Activated CD4-positive, CD25-positive, alpha-beta regulatory T cell treated with anti-CD3 and anti-CD28 coated beads, Interleukin-2, amount 50 U/mL, for 72 hours (primary cell): ENCODE results near the gene PIEZO1.

Experiments used
- DNase-seq: peaks from one replicate; pipeline ENCODE4 v3.0.0; 2021

The PIEZO1 gene

DNA sequence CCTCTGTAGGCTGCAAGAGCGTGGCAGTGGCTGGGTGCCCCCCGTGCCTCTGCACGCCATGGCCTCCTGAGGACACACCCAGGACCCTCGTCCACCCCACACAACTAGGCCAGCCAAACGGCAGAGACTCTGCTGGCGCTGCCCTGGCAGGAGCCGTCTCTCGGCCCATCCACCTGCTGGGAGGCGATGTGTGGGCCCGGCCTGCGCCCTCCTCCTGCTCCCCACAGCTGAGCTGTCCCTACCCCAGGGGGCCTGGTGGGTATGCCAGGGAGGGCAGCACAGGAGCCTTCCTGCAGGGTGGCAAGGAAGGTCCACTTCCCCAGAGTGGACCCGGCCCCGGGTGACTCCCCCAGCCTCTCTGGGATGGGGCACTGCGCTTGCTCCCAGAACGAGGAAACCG, 85.8 kb downstream of the PIEZO1 start:
- DNase-seq = no peak

DNA sequence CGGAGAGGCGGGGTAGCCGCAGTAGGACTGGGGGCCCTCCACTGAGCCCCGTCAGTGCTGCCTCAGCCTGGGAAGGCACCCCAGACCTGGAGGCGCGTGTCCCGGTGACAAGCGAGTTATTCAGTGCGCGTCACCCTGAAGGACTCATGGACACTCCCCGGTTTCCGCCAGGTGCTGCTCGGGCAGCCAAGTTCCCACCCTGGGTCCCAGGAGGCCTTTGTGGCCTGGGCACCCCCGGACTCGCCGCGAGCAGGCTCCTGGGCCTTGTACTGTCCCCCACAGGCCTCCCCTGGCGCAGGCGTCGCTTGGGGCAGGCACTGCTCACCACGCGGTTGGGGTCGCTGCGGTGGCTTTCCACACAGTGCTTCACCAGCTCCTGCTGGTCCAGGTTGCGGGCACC, 86.4 kb downstream of the PIEZO1 start:
- DNase-seq = no peak

DNA sequence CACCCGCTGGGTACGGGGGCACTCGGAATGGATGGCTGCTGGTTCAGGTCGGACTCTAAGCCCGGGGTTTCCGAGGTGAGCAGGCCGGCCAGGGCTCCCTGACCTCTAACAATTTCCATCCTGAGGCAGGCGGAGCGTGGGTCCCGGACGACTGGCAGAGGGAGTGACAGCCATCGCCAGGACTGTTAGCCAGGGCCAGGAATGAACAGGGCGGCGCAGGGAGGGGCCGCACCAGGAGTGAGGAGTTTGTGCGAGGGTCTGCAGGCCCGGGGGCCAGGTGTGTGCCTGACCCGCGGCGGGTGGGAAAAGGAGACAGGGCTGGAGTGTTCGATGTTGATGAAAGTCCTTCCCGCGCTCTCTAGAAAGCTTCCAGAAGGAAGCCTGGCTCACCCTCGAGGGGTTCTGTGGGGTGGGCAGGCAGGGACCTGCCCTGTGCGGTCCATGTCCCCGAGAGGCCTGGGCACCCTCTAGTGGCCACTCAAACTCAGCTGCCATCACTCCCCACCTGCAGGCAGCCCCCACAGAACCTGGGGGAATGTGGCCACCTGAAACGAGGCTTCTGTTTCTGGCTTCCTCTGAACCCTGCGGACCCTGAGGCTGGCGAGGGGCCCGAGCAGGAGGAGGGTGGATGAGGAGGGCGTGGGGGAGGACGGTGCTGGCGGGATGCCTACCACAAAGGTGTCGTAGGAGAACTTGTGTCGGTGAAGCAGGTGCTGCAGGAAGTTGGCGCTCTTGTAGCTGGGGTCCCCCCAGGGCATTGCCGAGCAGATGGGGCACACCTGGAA, 87.0 kb downstream of the PIEZO1 start:
- no peak for DNase-seq

DNA sequence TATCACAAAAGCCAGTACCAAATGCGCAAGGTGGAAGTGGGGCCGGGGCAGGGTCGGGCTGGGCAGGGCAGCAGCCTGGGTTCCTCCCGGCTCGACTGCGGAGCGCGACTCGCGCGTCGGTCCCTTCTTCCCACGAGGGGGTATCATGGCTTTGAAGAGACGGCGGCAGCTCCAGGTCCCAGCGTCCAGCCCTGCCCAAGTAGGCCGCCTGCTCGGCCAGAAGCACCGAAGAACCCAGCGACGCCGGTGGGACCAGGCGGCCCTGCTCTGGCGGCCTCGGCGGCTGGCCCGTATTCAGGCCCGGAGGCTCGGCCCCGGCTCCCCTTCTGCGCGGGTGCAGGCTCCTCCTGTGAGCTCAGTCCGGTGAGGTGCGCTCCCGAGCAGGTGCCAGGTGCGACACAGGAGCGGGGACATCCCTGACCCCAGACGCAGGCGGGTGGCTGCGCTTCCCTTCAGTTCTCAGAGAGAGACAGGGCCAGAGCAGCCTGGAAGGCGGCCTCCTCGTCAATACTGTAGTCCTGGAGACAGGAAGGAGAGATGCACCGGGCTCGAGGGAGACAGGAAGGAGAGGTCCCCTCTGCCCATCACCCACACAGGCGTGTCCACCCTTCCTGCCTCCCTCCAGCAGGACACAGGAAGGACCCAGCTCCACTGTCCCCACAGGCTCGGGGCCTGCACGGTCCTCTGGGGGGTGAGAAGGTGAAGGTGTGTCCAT, 87.7 kb downstream of the PIEZO1 start:
- DNase-seq = no peak

DNA sequence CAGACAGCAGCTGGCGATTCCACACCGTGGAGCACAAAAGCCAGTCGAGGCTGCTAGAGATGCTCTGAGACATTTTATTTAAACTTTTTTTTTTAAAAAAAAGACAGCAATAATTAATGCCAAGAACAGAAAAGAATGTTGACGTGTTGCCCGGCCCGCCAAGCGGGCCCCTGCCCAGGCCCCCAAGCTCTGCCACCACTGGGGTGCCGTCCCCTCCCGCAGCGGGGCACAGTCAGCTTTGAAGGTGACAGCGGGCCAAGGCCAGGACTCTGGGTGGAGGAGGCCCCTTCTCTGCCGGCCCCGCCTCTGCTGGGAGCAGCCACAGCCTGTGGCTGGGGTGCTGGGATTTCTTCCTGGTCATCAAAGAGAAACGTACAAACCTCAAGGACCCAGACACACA, 88.6 kb downstream of the PIEZO1 start:
- DNase-seq = no peak

DNA sequence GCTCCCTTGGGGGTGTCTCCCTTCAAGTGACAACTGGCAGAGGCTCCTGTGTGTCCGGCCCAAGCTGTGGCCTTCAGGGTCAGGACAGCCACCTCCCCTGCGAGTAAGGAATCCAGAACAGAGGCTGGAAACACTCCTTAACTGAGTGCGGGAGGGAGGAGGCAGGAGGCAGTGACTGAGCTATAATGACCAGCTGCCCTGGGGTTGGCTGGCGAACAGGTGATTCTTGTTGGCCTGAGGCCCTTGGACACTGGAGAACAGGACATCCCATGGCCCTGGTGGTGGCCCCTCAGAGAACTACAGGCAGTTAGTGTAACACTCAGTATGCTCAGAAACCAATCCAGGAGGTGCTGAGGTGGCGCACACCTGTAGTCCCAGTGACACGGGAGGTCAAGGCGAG, 89.3 kb downstream of the PIEZO1 start:
- no peak for DNase-seq

DNA sequence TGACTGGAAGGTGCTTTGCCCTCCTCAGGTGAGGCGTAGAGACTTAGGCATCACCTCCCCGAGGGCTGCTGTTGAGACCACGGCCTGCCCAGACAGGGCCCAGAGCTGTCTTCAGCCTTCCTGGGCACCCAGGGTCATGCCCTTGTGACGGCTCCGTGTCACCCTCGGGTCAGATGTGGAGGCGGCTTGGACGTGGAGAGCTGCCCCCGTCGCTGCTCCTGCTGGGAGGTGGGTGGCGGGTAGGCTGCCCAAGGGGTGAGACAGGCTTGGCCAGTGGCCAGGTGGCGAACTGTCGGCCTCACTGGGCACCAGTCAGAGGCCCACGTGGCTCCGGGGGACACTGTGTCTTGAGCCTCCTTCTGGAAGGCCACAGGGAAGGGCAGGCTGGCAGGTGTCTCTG, 89.8 kb downstream of the PIEZO1 start:
- no peak for DNase-seq

DNA sequence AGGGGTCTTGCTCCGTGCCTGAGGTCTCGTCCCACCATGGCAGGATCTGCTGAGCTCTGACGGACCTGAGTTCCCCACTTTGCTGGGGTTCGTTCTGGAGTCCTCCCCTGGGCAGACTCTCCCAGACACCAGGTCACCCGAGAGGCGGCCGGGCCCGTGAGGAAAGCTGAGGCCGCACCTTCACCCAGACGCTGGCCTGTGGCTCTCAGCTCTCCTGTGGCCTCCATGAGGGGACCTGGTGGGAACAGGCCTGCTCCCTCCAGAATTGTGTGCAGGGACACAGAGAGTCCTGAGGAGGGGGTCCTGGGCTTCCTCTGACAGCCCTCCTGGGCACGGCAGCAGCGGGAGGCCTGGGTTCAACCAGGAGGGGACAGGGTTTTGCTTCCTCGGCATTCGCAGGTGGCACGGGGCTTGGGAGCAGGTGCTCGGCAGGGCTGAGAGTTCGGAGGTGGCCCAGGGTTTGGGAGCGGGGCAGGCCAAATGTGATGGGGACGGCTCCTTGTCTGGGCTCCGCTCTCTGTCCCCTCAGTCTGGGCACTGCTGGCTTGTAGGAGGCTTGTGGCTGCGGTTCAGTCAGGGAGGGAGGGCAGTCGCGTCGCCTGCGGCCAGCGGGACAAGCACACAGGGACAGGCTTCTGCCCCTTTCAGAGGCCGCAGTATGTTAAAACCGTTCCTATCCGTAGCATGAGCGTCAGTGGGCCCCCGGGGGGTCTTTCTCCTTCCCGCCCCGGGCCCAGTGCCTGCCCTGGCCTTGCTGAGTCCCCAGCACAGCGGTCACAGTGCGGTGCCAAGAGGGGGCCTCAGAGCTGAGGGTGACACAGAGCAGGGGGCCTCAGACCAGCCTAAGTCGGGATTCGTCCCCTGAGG, 90.6 kb downstream of the PIEZO1 start:
- no peak for DNase-seq

DNA sequence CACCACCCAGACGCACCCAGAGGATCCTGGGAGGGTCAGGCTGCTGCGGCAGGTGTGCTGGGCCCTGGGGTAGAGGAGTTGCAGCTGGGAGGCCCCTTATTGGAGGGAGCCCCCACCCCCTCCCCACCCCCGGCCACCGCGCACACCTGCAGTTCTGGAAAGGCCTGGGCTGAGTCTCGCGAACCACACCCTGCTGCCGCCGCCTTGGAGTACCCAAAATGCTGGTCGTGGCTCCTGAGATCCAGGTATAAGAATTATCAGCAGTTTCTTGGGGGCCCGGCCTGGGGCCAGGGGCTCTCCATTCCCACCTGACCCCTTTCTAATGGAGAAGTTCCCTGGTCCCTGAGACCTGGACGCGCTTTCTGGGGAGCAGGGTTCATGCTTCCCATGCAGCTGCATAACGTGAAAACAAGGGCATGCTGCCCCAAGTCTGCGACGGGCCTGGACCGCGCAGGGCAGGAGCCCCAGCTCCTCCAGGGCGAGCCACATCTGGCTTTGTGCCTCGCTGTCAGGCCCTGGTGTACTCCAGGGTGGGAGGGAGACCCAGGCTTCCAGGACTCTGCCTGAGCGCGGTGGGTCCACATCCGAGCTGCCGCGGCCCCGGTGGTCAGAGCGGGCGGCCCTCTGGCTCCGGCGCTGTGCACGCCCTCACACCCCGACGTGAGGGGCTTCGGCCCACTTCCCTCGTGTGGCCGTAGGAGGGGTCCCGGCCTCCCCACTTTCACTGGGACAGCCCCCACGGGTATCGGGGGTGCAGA, 91.4 kb downstream of the PIEZO1 start:
- no peak for DNase-seq

DNA sequence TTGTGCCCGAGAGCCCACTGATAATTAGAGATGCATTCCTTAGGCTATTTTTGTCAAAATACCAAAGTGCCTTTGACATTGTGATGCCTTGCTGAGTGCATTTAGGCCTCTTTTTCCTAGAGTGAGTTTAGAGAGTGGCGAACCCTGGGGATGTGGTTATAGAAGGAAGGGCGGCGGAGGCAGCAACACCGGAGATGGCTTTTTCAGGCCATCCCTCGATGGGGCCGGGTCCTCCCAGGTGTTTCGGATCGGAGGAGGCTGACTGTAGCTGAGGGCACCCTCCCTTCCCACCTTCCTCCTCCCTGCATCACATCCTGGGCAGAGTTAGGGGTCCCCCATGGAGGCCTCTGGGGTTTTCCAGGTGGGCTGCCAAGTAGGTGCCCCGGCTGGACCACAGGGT, 92.2 kb downstream of the PIEZO1 start:
- no peak for DNase-seq

DNA sequence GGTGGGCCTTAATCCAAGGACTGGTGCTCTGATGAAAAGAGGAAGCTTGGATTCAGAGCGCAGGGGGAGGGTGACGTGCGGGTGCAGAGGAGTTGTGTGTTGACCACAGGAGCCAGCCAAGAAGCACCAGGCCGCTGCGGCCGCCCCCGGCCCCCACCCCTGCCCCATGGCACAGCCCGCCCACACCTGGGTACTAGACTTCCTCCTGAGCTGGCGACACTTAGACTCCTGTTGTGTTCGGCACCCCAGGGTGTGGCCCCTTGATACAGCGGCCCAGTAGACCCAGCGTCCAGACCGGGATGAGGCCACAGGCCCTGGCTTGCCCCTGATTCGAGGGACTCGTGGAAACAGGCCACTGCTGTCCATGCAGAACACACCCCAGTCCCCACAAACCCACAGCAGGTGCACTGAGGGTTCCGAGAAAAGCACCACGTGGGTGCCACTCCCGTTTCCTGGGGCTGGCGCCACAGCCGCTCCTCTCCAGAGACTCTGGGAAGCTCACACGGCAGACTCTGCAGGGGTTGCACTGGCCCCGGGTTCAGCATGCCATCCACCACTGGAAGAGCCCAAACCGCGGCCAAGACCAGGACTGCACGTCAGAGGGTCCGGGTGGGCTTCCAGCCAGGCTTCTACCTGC, 93.0 kb downstream of the PIEZO1 start:
- no peak for DNase-seq

DNA sequence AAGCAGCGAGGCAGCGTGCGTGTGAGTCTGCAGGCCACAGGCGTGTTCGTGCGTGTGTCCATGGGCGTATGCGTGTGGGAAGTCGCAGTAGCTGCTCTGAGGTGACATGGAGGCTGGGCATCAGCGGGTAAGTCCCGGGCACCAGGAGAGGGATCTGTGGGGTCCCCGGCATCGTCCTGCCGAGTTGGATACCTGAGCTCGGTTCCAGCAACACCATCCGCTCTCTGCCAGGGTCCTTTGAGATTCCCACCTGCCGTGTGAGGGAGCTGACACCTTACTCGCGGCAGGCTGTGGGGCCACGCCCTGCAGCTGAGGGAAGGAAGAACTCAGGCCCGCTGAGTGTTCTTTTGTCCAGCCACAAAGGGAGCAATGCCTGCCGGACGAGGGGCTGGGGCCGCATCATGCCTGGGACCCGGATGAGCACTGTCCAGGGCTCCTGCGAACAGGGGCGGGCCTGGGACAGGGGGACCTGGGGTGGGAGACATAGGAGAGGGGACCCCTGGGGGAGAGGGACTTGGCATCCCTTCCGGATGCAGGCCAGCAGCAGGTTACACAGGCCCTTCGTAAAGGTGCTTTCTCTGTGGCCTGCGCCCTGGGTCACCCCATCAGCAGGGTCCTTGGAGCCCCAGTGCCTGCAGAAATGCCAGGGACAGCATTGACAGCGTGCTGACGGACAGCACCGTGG, 93.7 kb downstream of the PIEZO1 start:
- no peak for DNase-seq

DNA sequence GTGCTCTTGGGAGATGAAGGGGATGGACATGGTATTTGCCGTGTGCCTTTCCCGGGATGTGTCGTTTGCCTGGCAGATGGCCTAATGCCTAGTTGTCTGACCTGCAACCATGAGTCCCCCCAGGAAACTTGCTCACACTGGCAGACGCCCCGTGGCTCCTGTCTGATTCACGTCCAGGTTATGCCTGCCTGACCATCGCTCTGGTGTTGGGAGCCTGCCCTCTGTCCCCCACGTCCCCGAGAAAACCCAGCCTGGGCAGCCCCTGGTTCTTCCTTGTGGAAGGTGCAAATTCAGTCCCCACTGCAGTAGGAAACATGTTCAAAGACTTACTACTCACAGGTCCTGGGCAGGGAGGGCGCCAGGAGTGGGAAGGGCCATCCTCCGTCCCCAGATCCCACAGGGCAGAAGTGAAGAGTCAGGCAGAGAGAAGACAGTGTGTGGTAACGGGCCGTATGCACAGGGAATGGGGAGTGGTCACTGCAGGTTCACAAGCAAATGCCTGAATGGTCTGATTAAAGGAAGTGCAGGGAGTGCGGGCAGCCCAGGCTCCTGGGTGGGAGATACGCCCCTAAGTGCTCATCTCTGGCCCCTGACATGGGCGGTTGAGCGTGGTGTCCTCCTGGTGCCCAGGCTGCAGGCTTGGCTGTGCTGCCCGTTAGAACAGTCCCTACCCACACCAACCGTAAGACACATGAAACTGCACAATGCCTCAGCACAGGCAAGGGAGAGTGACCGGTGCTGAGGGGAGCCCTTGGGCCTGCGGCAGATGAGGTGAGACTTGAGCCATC, 94.5 kb downstream of the PIEZO1 start:
- no peak for DNase-seq

DNA sequence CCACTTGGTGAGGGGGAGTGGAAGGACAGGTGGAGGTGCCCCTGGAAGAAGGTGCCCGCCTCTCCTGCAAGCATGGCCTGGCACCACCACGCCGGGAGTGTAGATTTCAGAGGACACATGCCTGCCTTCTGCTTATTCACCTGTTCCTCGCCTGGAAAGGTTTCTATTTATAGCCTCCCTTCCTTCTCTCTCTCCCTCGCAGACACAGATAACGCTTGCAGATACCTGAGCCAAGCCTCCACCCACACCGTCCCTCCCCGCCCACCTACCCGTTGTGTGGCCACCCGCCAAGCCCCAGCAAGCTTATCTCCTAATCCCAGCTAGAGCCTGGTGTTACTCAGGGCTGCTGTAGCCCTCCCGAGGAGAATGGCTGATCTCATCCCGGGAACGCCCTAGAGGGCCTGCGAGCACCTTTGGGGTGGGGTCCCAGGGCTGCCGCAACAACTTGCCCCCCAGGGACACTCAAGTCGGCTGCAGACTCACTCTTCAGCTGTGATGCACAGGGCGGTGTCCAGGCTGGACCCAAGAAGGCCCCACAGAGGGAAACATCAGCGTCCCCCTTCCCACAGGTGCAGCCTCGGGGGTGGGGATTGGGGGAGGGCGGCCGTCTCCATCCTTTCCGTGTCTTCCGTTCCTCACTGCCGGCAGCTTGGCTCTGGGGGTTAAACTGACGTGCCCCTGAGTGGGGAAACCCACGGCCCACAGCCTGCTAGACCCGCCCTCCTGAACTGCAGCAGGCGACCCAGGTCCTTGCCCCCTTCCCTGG, 96.8 kb downstream of the PIEZO1 start:
- no peak for DNase-seq

DNA sequence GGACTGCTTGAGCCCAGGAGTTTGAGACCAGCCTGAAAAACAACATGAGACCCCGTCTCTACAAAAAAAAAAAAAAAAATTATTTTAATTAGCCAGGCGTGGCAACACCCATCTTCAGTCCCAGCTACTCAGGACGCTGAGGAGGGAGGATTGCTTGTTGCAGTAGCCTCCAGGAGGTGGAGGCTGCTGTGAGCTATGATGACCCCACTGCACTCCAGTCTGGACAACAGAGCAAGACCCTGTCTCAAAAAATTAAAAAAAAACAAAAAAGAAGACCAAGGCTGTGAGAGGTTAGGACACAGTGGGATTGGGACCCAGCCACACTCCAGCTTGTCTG, 97.4 kb downstream of the PIEZO1 start:
- no peak for DNase-seq

DNA sequence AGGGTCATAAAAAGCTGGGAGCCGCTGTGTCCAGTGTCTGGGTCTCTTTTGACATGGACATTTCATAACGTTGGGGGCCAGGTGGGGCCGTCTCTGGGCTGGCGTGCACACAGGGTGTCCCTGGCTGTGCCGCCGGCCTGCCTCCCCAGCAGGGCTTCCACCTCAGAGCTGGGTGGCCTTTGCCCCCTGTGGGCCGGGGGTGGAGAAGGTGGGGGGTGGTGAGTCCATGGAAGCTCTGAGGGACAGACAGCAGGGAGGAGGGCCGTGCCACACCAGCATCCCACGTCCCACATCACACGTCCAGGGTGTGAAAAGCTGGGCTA, 97.8 kb downstream of the PIEZO1 start:
- no peak for DNase-seq

DNA sequence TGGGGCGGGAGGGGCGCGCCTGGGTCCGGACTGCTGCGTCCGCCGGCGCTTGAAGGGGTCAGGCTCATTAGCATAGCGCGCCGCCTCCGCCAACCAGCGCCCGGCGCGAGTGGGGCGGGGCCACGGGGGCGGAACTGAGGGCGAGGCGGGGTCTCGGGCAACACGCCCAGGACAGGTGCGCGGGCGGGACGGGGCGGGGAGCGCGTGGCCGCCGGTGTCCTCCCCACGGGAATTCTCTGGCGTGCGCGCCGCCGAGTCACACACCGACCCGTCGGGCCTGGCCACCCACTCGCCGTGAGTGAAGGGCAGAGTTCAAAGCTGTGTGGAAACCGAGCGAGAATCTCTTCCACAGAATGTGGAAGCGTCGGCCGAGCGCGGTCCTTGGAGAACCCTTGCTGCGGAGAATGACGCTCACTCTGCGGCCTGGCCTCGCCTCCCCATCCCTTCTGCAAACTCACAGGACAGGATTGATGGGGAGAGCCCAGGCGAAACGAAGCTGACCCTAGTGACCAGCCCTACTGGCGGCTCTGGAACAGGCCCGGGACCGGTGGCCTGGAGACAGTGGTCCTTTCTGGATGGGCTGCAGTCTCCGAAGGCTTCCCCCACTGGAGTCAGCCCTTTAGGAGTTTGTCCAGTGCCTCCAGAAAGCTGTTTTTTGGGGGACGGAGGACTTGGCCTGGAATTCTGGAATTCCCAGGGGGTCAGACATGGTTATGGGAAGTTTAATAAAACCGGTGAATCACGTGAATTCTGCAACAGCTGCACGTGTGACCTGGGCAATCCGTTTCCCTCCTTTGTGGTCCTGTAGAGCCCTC, 98.4 kb downstream of the PIEZO1 start, which contains the start of gene SNAI3:
SNAI3 (minus strand) TSS at position 69 of the 815 bp plus-strand sequence. CDS start 101 bp downstream, outside the sequence.
- peak; percentile 93 for DNase-seq

DNA sequence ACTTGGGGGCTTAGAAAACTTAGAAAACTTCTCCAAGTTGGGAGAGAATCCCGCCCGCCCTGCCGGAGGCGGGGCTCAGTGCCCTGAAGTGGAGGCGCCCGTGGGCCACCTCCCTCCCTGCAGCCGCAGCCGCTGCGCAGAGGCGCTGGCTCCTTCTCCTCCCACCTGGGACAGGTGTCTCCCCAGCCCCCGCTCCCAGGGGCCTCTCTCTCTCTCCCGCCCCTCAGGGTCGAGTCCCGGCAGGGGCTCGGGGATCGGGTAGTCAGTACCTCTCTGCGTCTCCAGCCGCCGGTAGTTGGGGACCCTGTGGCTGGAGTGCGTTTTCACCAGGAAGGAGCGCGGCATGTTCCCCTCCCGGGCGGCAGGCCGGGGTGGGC, 99.0 kb downstream of the PIEZO1 start:
- peak; percentile 57 for DNase-seq
